ENCODE measurements around the gene CNDP1. TPM values are rescaled to one million over a fixed set of nuclear protein-coding genes. Genes with fewer than 3 reads are reported as not detected.

Gene CNDP1
- polyA plus RNA-seq, 1 donor (not counting 4 experiments of a cell fraction or from before 2014, with no cell fraction given) = not detected

DNA sequence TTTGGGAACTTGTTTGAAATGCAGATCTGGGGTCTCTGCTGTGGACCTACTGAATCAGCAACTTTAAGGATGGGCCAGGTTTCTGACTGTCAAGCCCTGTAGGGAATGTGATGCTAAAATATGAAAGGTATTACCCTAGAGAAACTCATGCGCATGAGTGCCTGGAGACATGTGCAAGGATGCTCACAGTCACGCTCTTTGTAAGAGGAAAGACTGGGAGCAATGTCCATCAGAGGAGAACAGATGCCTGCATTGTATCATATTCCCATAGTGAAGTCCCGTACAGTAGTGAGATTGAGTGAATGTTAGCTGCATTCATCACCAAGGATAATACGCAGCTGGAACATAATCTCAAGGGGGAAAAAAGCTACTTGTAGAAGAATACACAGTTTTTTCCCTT is 77.5 kb downstream of the CNDP1 start:
- FAIRE-seq (no peak), DNase-seq (ENCODE audit: low read depth, low spot score) (no peak)
- TF ChIP-seq CTCF (optimal IDR thresholded peaks at IDR 0.05 in 1 of 3, IDR thresholded peaks at IDR 0.05 in 1 of 3, conservative IDR thresholded peaks at IDR 0.05 in 1 of 3; ENCODE audit: extremely low read depth in 1 of 3, insufficient read depth in 2 of 3, low read length in 3 of 3) (no peak), EZH2 (IDR thresholded peaks at IDR 0.05; ENCODE audit: low read length) (no peak)
- no peaks in the 10 kb centered on the region for H3K9me1 ChIP-seq (ENCODE audit: control insufficient read depth, extremely low read depth, insufficient read depth, low read length)
- H3K4me2 ChIP-seq (ENCODE audit: control insufficient read depth, extremely low read depth, insufficient read depth, low read depth, low read length) = no peak overlapping the region
- H3K27ac ChIP-seq (ENCODE audit: control insufficient read depth, insufficient read depth, low read length) = no peak overlapping the region
- no peaks in the 10 kb centered on the region for H3K36me3 ChIP-seq (ENCODE audit: control insufficient read depth in 2 of 2, extremely low read depth in 1 of 2, insufficient read depth in 2 of 2, low read length in 2 of 2)
- H3K9ac ChIP-seq (ENCODE audit: control insufficient read depth, extremely low read depth, insufficient read depth, low read length) = no peak overlapping the region
- no peaks in the 10 kb centered on the region for H3K4me1 ChIP-seq (ENCODE audit: control insufficient read depth, extremely low read depth, insufficient read depth, low read length)
- H3K9me3 ChIP-seq (ENCODE audit: control insufficient read depth, low read depth, low read length) = no peaks in the 10 kb centered on the region
- no peak overlapping the region for H3K4me3 ChIP-seq (ENCODE audit: control insufficient read depth in 2 of 3, extremely low read depth in 1 of 3, insufficient read depth in 2 of 3, low read depth in 1 of 3, low read length in 3 of 3)
- dilution Hi-C loops (cut with MboI; ENCODE audit: extremely low pct_ligation_motif_present, low sequenced_read_pairs) = no loop called here
- peaks cover 26% of the 10 kb centered on the region for H3K79me2 ChIP-seq (ENCODE audit: control insufficient read depth, insufficient read depth, low read length)
- H4K20me1 ChIP-seq (ENCODE audit: control insufficient read depth, extremely low read depth, insufficient read depth, low read length) = no peaks in the 10 kb centered on the region
- no peak overlapping the region for H2AFZ ChIP-seq (ENCODE audit: control insufficient read depth, low read length)
- no peaks in the 10 kb centered on the region for H3K27me3 ChIP-seq (ENCODE audit: control insufficient read depth, extremely low read depth, insufficient read depth, low read length)

GRCh38 chr18:74613381-74613780 is 79.1 kb downstream of the CNDP1 start:
- Histone ChIP-seq H3K27ac (ENCODE audit: control insufficient read depth, insufficient read depth, low read length) (no peak overlapping the region), H3K27me3 (ENCODE audit: control insufficient read depth, extremely low read depth, insufficient read depth, low read length) (no peaks in the 10 kb centered on the region), H3K9me3 (ENCODE audit: control insufficient read depth, low read depth, low read length) (no peaks in the 10 kb centered on the region), H3K4me2 (ENCODE audit: control insufficient read depth, extremely low read depth, insufficient read depth, low read depth, low read length) (no peak overlapping the region), H4K20me1 (ENCODE audit: control insufficient read depth, extremely low read depth, insufficient read depth, low read length) (no peaks in the 10 kb centered on the region), H3K4me3 (ENCODE audit: control insufficient read depth in 2 of 3, extremely low read depth in 1 of 3, insufficient read depth in 2 of 3, low read depth in 1 of 3, low read length in 3 of 3) (no peak overlapping the region), H3K9ac (ENCODE audit: control insufficient read depth, extremely low read depth, insufficient read depth, low read length) (no peak overlapping the region), H3K79me2 (ENCODE audit: control insufficient read depth, insufficient read depth, low read length) (peaks cover 29% of the 10 kb centered on the region), H2AFZ (ENCODE audit: control insufficient read depth, low read length) (no peak overlapping the region), H3K4me1 (ENCODE audit: control insufficient read depth, extremely low read depth, insufficient read depth, low read length) (no peaks in the 10 kb centered on the region), H3K36me3 (ENCODE audit: control insufficient read depth in 2 of 2, extremely low read depth in 1 of 2, insufficient read depth in 2 of 2, low read length in 2 of 2) (no peaks in the 10 kb centered on the region), H3K9me1 (ENCODE audit: control insufficient read depth, extremely low read depth, insufficient read depth, low read length) (no peaks in the 10 kb centered on the region)
- FAIRE-seq (no peak), DNase-seq (ENCODE audit: low read depth, low spot score) (no peak)
- TF ChIP-seq CTCF (optimal IDR thresholded peaks at IDR 0.05 in 1 of 3, IDR thresholded peaks at IDR 0.05 in 1 of 3, conservative IDR thresholded peaks at IDR 0.05 in 1 of 3; ENCODE audit: extremely low read depth in 1 of 3, insufficient read depth in 2 of 3, low read length in 3 of 3) (no peak), EZH2 (IDR thresholded peaks at IDR 0.05; ENCODE audit: low read length) (no peak)
- dilution Hi-C loops (cut with MboI; ENCODE audit: extremely low pct_ligation_motif_present, low sequenced_read_pairs) = no loop called here
